ENCODE results near the gene CERS6.
A peak's percentile ranks its signal among the peaks of the same experiment; 100 is the strongest.

CERS6 gene

GRCh38 chr2:168679081-168679480 is 223.0 kb downstream of the CERS6 start:
- TF ChIP-seq, protein P1, sequence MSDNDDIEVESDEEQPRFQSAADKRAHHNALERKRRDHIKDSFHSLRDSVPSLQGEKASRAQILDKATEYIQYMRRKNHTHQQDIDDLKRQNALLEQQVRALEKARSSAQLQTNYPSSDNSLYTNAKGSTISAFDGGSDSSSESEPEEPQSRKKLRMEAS (IDR thresholded peaks at IDR 0.05; ENCODE audit: low read depth, low read length): peak; percentile 30; the same call in 1 of the 2 replicates
- TF ChIP-seq CTCF (IDR thresholded peaks at IDR 0.05; ENCODE audit: low read depth, low read length) (no peak), MYC (IDR thresholded peaks at IDR 0.05; ENCODE audit: low read depth, low read length) (peak; percentile 5; the same call in 1 of the 2 replicates)
- DNase-seq (ENCODE audit: low read depth): peak; percentile 65
- H3K4me3 ChIP-seq (ENCODE audit: low read depth, low read length): no peak overlapping the region

DNA sequence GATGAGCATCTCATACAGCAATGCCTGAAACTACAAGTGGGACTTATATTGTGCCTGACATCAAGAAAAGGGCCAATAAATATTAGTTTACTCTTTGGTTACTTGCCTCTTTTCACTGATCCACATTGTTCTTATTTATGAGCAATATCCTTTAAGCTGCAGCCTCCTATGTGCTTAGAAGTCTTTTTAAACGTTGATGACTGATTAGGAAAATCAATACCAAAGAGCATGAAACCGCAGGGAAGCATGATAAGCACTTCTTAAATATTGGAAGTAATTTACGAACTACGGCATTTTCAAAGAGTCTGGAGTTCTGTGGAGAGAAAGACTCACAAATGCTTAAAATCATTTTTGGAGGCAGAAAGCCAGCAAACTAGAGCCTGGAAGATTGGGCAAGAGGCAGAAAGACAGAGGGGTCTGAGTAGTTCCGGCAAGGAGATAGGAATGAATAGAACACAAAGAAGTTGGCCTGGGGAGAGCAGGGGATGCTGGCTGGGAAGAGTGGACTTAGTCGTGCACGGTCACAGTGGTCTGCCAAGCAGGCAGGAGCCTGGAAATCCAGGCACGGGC is 223.8 kb downstream of the CERS6 start:
- TF ChIP-seq MYC (IDR thresholded peaks at IDR 0.05; ENCODE audit: low read depth, low read length) (no peak), POLR2A (IDR thresholded peaks at IDR 0.05; ENCODE audit: extremely low read depth, insufficient read length) (no peak), CTCF (IDR thresholded peaks at IDR 0.05; ENCODE audit: low read depth, low read length) (no peak)
- TF ChIP-seq, protein P1 (IDR thresholded peaks at IDR 0.05; ENCODE audit: low read depth, low read length): no peak
- no peak overlapping the region for H3K4me3 ChIP-seq (ENCODE audit: low read depth, low read length)
- DNase-seq (ENCODE audit: low read depth): no peak

DNA sequence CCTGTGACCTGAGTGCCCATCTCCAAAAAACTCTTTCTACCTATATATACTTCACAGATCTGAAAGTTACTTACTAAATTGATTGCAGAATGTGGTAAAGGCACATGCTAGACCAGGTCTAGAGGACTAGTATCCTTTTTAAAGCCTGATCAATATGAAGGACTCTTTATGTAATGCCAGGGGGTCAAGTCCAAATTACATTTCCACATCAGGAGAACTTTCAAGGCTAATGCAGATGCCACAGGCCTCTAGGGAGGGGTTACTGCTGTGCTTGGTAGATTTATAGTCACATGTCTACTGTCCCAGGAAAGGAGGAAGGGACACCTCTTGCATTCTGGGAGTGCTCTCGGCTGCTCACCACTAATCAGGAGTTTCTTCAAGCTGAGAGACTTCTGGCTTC is 227.9 kb downstream of the CERS6 start:
- peak; percentile 28 for DNase-seq (ENCODE audit: low read depth)

GRCh38 chr2:168684921-168685599 is 229.0 kb downstream of the CERS6 start:
- no peak for DNase-seq (ENCODE audit: low read depth)
- TF ChIP-seq CTCF (IDR thresholded peaks at IDR 0.05; ENCODE audit: low read depth, low read length) (no peak), POLR2A (IDR thresholded peaks at IDR 0.05; ENCODE audit: extremely low read depth, insufficient read length) (no peak), MYC (IDR thresholded peaks at IDR 0.05; ENCODE audit: low read depth, low read length) (no peak)
- TF ChIP-seq, protein P1 (IDR thresholded peaks at IDR 0.05; ENCODE audit: low read depth, low read length): no peak
- H3K4me3 ChIP-seq (ENCODE audit: low read depth, low read length): no peak overlapping the region

More for the DNA sequence above, 227.9 kb downstream of the CERS6 start:
- TF ChIP-seq CTCF (IDR thresholded peaks at IDR 0.05; ENCODE audit: low read depth, low read length) (no peak), POLR2A (IDR thresholded peaks at IDR 0.05; ENCODE audit: extremely low read depth, insufficient read length) (no peak)
- TF ChIP-seq, protein P1 (IDR thresholded peaks at IDR 0.05; ENCODE audit: low read depth, low read length): no peak
- H3K4me3 ChIP-seq (ENCODE audit: low read depth, low read length): no peak overlapping the region

DNA sequence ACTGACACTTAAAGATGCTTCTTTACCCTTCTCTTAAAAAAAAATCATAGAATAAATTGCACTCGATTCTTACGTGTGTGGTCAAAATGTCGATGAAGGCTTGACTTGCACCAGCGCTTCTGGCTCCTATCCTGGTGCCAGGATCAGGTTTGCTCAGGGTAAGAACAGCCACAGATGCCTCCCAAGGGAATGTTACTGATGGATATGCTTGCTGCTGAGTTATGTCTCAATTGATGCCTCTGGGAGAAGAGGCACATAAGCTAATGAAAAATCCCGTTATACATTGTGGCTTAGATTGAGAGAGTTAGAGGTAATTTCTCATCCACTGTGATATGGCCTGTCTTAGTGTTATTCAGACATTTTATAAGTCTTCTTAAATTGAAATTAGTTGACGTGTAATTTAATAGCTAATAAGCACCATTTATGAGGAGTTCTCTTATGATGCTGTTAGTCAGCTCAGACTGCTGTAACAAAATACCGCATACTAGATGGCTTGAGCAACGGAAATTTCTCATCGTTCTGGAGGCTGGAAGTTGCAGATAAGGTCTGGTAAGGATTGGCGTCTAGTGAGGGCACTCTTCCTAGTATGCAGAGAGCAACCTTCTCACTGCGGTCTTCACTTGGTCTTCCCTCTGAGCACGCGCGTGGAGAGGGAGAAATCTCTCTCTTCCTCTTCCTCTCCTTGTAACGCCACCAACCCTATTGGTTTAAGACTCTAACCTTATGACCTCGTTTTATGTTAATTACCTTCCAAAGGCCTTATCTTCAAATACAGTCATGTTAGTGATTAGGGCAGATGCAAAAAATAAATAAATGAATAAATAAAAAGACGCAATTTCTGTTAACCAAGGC is 229.8 kb downstream of the CERS6 start:
- no peak for DNase-seq (ENCODE audit: low read depth)
- no peak overlapping the region for H3K4me3 ChIP-seq (ENCODE audit: low read depth, low read length)
- TF ChIP-seq MYC (IDR thresholded peaks at IDR 0.05; ENCODE audit: low read depth, low read length) (no peak), CTCF (IDR thresholded peaks at IDR 0.05; ENCODE audit: low read depth, low read length) (no peak), POLR2A (IDR thresholded peaks at IDR 0.05; ENCODE audit: extremely low read depth, insufficient read length) (no peak)
- TF ChIP-seq, protein P1 (IDR thresholded peaks at IDR 0.05; ENCODE audit: low read depth, low read length): no peak
